HCT116 (cell line): ENCODE data around the gene FAM204A.

Experiments
- CEBPB ChIP-seq: IDR thresholded peaks from 2 replicates; pipeline ENCODE4 v1.6.1; 2012; ENCODE audit warnings: low read depth
- CTCF ChIP-seq, 3 experiments: fragments of 200-600 bp in 1 of 3; sonication (generic) in 1 of 3; IDR thresholded peaks in 2 of 3; conservative IDR thresholded peaks in 1 of 3; 2 replicates each; pipeline ENCODE4 v1.5.1; 2012 to 2017; ENCODE audit warnings: low read depth in 2 of 3, low read length in 2 of 3, antibody characterized with exemption in 1 of 3, borderline replicate concordance in 1 of 3, control low read depth in 1 of 3, mild to moderate bottlenecking in 1 of 3, mixed read lengths in 1 of 3, mixed run types in 1 of 3, moderate library complexity in 1 of 3; ENCODE audit not compliant: insufficient read depth in 1 of 3
- ELF1 ChIP-seq: IDR thresholded peaks from 2 replicates; pipeline ENCODE4 v1.6.1; 2012; ENCODE audit warnings: low read depth, borderline replicate concordance
- EZH2 ChIP-seq: fragments of 200-600 bp; sonication (generic); IDR thresholded peaks from 2 replicates; pipeline ENCODE4 v1.6.1; 2017; ENCODE audit warnings: antibody characterized with exemption, mixed run types
- EZH2phosphoT487 ChIP-seq: fragments of 200-600 bp; IDR thresholded peaks from 2 replicates; pipeline ENCODE4 v1.6.1; 2018; ENCODE audit warnings: antibody characterized with exemption, borderline replicate concordance
- POLR2A ChIP-seq: IDR thresholded peaks from 2 replicates; pipeline ENCODE4 v1.7.0; 2011; ENCODE audit warnings: borderline replicate concordance; ENCODE audit not compliant: insufficient read depth, insufficient read length; ENCODE audit errors: extremely low read depth
- POLR2AphosphoS5 ChIP-seq: IDR thresholded peaks from 2 replicates; pipeline ENCODE4 v1.6.1; 2011; ENCODE audit warnings: mild to moderate bottlenecking, low read depth, low read length, moderate library complexity
- REST ChIP-seq: IDR thresholded peaks from 2 replicates; pipeline ENCODE4 v1.6.1; 2012; ENCODE audit warnings: low read depth
- SIN3A ChIP-seq: IDR thresholded peaks from 2 replicates; pipeline ENCODE4 v1.6.1; 2012; ENCODE audit warnings: low read depth
- SP1 ChIP-seq: IDR thresholded peaks from 2 replicates; pipeline ENCODE4 v1.6.1; 2012; ENCODE audit warnings: low read depth

- TF ChIP-seq CTCF (IDR thresholded peaks at IDR 0.05 in 2 of 3, conservative IDR thresholded peaks at IDR 0.05 in 1 of 3; ENCODE audit: borderline replicate concordance in 1 of 3, insufficient read depth in 1 of 3, low read depth in 2 of 3, low read length in 2 of 3), result no peak
- no peak for TF ChIP-seq SP1
- no peak for TF ChIP-seq POLR2A
- TF ChIP-seq EZH2phosphoT487, result no peak
- TF ChIP-seq SIN3A, result no peak
- TF ChIP-seq POLR2AphosphoS5, result no peak
- TF ChIP-seq ELF1, result no peak
- TF ChIP-seq EZH2, result no peak
- no peak for TF ChIP-seq CEBPB
- no peak for TF ChIP-seq REST
Measured at GRCh38 chr10:118314882-118315281, 27.2 kb downstream of the FAM204A start.
